ENCODE results near the gene BCAN. TPM values are rescaled to one million over a fixed set of nuclear protein-coding genes. Genes with fewer than 3 reads are reported as not detected.

BCAN gene
- total RNA-seq, 2 experiments from 2014 or later: not detected

GRCh38 chr1:156677616-156678596, 36.0 kb downstream of the BCAN start:
- H3K36me3 ChIP-seq (ENCODE audit: insufficient read depth, low read length): no peaks in the 10 kb centered on the region
- no peaks in the 10 kb centered on the region for H3K9me3 ChIP-seq (ENCODE audit: control insufficient read depth in 1 of 2, insufficient read depth in 1 of 2, low read length in 2 of 2)
- Mint-ChIP-seq H3K9me3 (no peaks in the 10 kb centered on the region), H3K4me1 (ENCODE audit: low read depth) (peaks cover 13% of the 10 kb centered on the region), H3K27me3 (peaks cover 82% of the 10 kb centered on the region), H3K27ac (no peak overlapping the region), H3K36me3 (ENCODE audit: low read depth) (no peaks in the 10 kb centered on the region), H3K4me3 (no peak overlapping the region)
- intact Hi-C loops (cut with DNase I, micrococcal nuclease): loop anchor here (1.0 to 5.0 kb wide), 2 partner anchors 51 kb away; no protein-coding TSS in a partner anchor
- no peak overlapping the region for H3K27ac ChIP-seq (ENCODE audit: low read depth in 1 of 2, low read length in 2 of 2)
- ATAC-seq (ENCODE audit: poor library complexity): peak; percentile 26
- peaks cover 14% of the 10 kb centered on the region for H3K4me1 ChIP-seq (ENCODE audit: insufficient read depth, low read length)
- no peak overlapping the region for H3K4me3 ChIP-seq (ENCODE audit: low read length)
- peak; percentile 56 for TF ChIP-seq CTCF (IDR thresholded peaks at IDR 0.05)
- H3K27me3 ChIP-seq (ENCODE audit: control insufficient read depth in 1 of 2, insufficient read depth in 2 of 2, low read length in 2 of 2): peaks cover 63 to 72% of the 10 kb centered on the region in 2 experiments
- POLR2A ChIA-PET: interaction anchor here (1.0 kb wide), 1 partner anchor 31 kb away, joined by 3 read pairs; no protein-coding TSS in a partner anchor
- DNase-seq: peak in 4 of 14 experiments; percentile 42 to 66 (median 57)
- CTCF ChIA-PET: interaction anchor here (1.4 to 1.5 kb wide), 2 partner anchors 18 to 48 kb away, joined by 4 to 6 read pairs; no protein-coding TSS in a partner anchor

GRCh38 chr1:156680056-156680455, 38.1 kb downstream of the BCAN start:
- H3K36me3 ChIP-seq (ENCODE audit: insufficient read depth, low read length): no peaks in the 10 kb centered on the region
- DNase-seq: no peak
- H3K27ac ChIP-seq (ENCODE audit: low read depth in 1 of 2, low read length in 2 of 2): no peak overlapping the region
- H3K4me3 ChIP-seq (ENCODE audit: low read length): no peak overlapping the region
- H3K9me3 ChIP-seq (ENCODE audit: control insufficient read depth in 1 of 2, insufficient read depth in 1 of 2, low read length in 2 of 2): no peaks in the 10 kb centered on the region
- intact Hi-C loops (cut with DNase I, micrococcal nuclease): loop anchor here in 1 of 2 experiments (10.0 kb wide), 1 partner anchor 245 kb away; the partner anchor contains the start of gene LRRC71
- Mint-ChIP-seq H3K4me1 (ENCODE audit: low read depth) (peaks cover 31% of the 10 kb centered on the region), H3K9me3 (no peaks in the 10 kb centered on the region), H3K27me3 (peaks cover 78% of the 10 kb centered on the region), H3K36me3 (ENCODE audit: low read depth) (no peaks in the 10 kb centered on the region), H3K4me3 (no peak overlapping the region), H3K27ac (no peak overlapping the region)
- H3K27me3 ChIP-seq (ENCODE audit: control insufficient read depth in 1 of 2, insufficient read depth in 2 of 2, low read length in 2 of 2): peaks cover 56 to 64% of the 10 kb centered on the region in 2 experiments
- ChIA-PET CTCF (interaction anchor here (1.3 to 1.9 kb wide), 2 partner anchors 9 to 46 kb away, joined by 3 to 7 read pairs; no protein-coding TSS in a partner anchor), POLR2A (no interaction called here)
- TF ChIP-seq CTCF (IDR thresholded peaks at IDR 0.05): no peak
- peaks cover 26% of the 10 kb centered on the region for H3K4me1 ChIP-seq (ENCODE audit: insufficient read depth, low read length)
- no peak for ATAC-seq (ENCODE audit: poor library complexity)

GRCh38 chr1:156681196-156681960, 39.5 kb downstream of the BCAN start:
- Histone ChIP-seq H3K27me3 (ENCODE audit: control insufficient read depth in 1 of 2, insufficient read depth in 2 of 2, low read length in 2 of 2) (peaks cover 47 to 51% of the 10 kb centered on the region in 2 experiments), H3K4me1 (ENCODE audit: insufficient read depth, low read length) (peaks cover 26% of the 10 kb centered on the region), H3K27ac (ENCODE audit: low read depth in 1 of 2, low read length in 2 of 2) (no peak overlapping the region), H3K9me3 (ENCODE audit: control insufficient read depth in 1 of 2, insufficient read depth in 1 of 2, low read length in 2 of 2) (no peaks in the 10 kb centered on the region), H3K4me3 (ENCODE audit: low read length) (no peak overlapping the region), H3K36me3 (ENCODE audit: insufficient read depth, low read length) (no peaks in the 10 kb centered on the region)
- TF ChIP-seq CTCF (IDR thresholded peaks at IDR 0.05): no peak
- H3K4me3 Mint-ChIP-seq: no peak overlapping the region
- intact Hi-C loops (cut with DNase I, micrococcal nuclease): loop anchor here in 1 of 2 experiments (10.0 kb wide), 1 partner anchor 243 kb away; the partner anchor contains the start of gene LRRC71
- peaks cover 31% of the 10 kb centered on the region for H3K4me1 Mint-ChIP-seq (ENCODE audit: low read depth)
- no peaks in the 10 kb centered on the region for H3K9me3 Mint-ChIP-seq
- H3K27me3 Mint-ChIP-seq: peaks cover 67% of the 10 kb centered on the region
- CTCF ChIA-PET: no interaction called here
- H3K36me3 Mint-ChIP-seq (ENCODE audit: low read depth): no peaks in the 10 kb centered on the region
- H3K27ac Mint-ChIP-seq: no peak overlapping the region
- POLR2A ChIA-PET: no interaction called here
- no peak for ATAC-seq (ENCODE audit: poor library complexity)
- no peak for DNase-seq
